Measurements from ENCODE around the gene SFI1. TPM values are rescaled to one million over a fixed set of nuclear protein-coding genes. Genes with fewer than 3 reads are reported as not detected.

Gene SFI1
- total RNA-seq, 2 experiments from 2014 or later: 281 to 291 TPM

- peaks cover 8% of the 10 kb centered on the region for H3K4me1 Mint-ChIP-seq (ENCODE audit: low read depth)
- Histone ChIP-seq H3K9me3 (ENCODE audit: control insufficient read depth in 1 of 2, insufficient read depth in 1 of 2, low read length in 2 of 2) (no peaks in the 10 kb centered on the region), H3K27ac (ENCODE audit: low read depth in 1 of 2, low read length in 2 of 2) (no peak overlapping the region), H3K4me1 (ENCODE audit: insufficient read depth, low read length) (peaks cover 15% of the 10 kb centered on the region), H3K36me3 (ENCODE audit: insufficient read depth, low read length) (peaks cover 64% of the 10 kb centered on the region), H3K27me3 (ENCODE audit: control insufficient read depth in 1 of 2, insufficient read depth in 2 of 2, low read length in 2 of 2) (no peaks in the 10 kb centered on the region), H3K4me3 (ENCODE audit: low read length) (no peak overlapping the region)
- intact Hi-C loops (cut with DNase I, micrococcal nuclease): no loop called here
- no peak for TF ChIP-seq CTCF (IDR thresholded peaks at IDR 0.05)
- no peaks in the 10 kb centered on the region for H3K27me3 Mint-ChIP-seq
- ChIA-PET POLR2A (interaction anchor here (2.7 kb wide), 1 partner anchor 8 kb away, joined by 12 read pairs; no protein-coding TSS in a partner anchor), CTCF (no interaction called here)
- ATAC-seq (ENCODE audit: poor library complexity) (no peak), DNase-seq (no peak)
- peaks cover 45% of the 10 kb centered on the region for H3K36me3 Mint-ChIP-seq (ENCODE audit: low read depth)
- H3K4me3 Mint-ChIP-seq: no peak overlapping the region
- H3K9me3 Mint-ChIP-seq: no peaks in the 10 kb centered on the region
- H3K27ac Mint-ChIP-seq: no peak overlapping the region
These were observed 125.3 kb downstream of the SFI1 start for GRCh38 chr22:31621507-31622124.

GRCh38 chr22:31622980-31623379 lies 126.6 kb downstream of the SFI1 start:
- Histone ChIP-seq H3K27ac (ENCODE audit: low read depth in 1 of 2, low read length in 2 of 2) (peak overlapping the region in 1 of 2 donors; percentile 24), H3K27me3 (ENCODE audit: control insufficient read depth in 1 of 2, insufficient read depth in 2 of 2, low read length in 2 of 2) (no peaks in the 10 kb centered on the region), H3K36me3 (ENCODE audit: insufficient read depth, low read length) (peaks cover 51% of the 10 kb centered on the region), H3K4me1 (ENCODE audit: insufficient read depth, low read length) (peaks cover 28% of the 10 kb centered on the region), H3K4me3 (ENCODE audit: low read length) (no peak overlapping the region), H3K9me3 (ENCODE audit: control insufficient read depth in 1 of 2, insufficient read depth in 1 of 2, low read length in 2 of 2) (no peaks in the 10 kb centered on the region)
- CTCF ChIA-PET: no interaction called here
- no peak overlapping the region for H3K4me3 Mint-ChIP-seq
- H3K9me3 Mint-ChIP-seq: no peaks in the 10 kb centered on the region
- peak overlapping the region; percentile 51 for H3K27ac Mint-ChIP-seq
- ATAC-seq (ENCODE audit: poor library complexity): no peak
- peaks cover 12% of the 10 kb centered on the region for H3K4me1 Mint-ChIP-seq (ENCODE audit: low read depth)
- POLR2A ChIA-PET: no interaction called here
- no peaks in the 10 kb centered on the region for H3K27me3 Mint-ChIP-seq
- TF ChIP-seq CTCF (IDR thresholded peaks at IDR 0.05): no peak
- intact Hi-C loops (cut with DNase I, micrococcal nuclease): no loop called here
- peaks cover 34% of the 10 kb centered on the region for H3K36me3 Mint-ChIP-seq (ENCODE audit: low read depth)
- DNase-seq: no peak

- H3K4me1 Mint-ChIP-seq (ENCODE audit: low read depth): peaks cover 17% of the 10 kb centered on the region
- peak overlapping the region in 1 of 2 donors; percentile 30 for H3K27ac ChIP-seq (ENCODE audit: low read depth in 1 of 2, low read length in 2 of 2)
- DNase-seq: no peak
- no peak for ATAC-seq (ENCODE audit: poor library complexity)
- H3K9me3 ChIP-seq (ENCODE audit: control insufficient read depth in 1 of 2, insufficient read depth in 1 of 2, low read length in 2 of 2): no peaks in the 10 kb centered on the region
- TF ChIP-seq CTCF (IDR thresholded peaks at IDR 0.05): no peak
- no peak overlapping the region for H3K4me3 Mint-ChIP-seq
- intact Hi-C loops (cut with DNase I, micrococcal nuclease): no loop called here
- H3K9me3 Mint-ChIP-seq: no peaks in the 10 kb centered on the region
- ChIA-PET POLR2A (interaction anchor here (1.2 kb wide), 1 partner anchor 39 kb away, joined by 4 read pairs; no protein-coding TSS in a partner anchor), CTCF (no interaction called here)
- H3K36me3 Mint-ChIP-seq (ENCODE audit: low read depth): peaks cover 28% of the 10 kb centered on the region
- H3K4me1 ChIP-seq (ENCODE audit: insufficient read depth, low read length): peaks cover 36% of the 10 kb centered on the region
- H3K27me3 Mint-ChIP-seq: no peaks in the 10 kb centered on the region
- no peak overlapping the region for H3K4me3 ChIP-seq (ENCODE audit: low read length)
- peaks cover 43% of the 10 kb centered on the region for H3K36me3 ChIP-seq (ENCODE audit: insufficient read depth, low read length)
- no peaks in the 10 kb centered on the region for H3K27me3 ChIP-seq (ENCODE audit: control insufficient read depth in 1 of 2, insufficient read depth in 2 of 2, low read length in 2 of 2)
- H3K27ac Mint-ChIP-seq: no peak overlapping the region
These were observed 127.4 kb downstream of the SFI1 start for GRCh38 chr22:31623592-31624304.

Measured in CD4-positive, alpha-beta T cell (primary cell).